Breast epithelium (tissue), 4 donors: Measurements from ENCODE around the gene CLIP2. TPM values are rescaled to one million over a fixed set of nuclear protein-coding genes. Genes with fewer than 3 reads are reported as not detected.

ENCODE experiments used
- DNase-seq, 2 donors: peaks; one replicate each; pipeline ENCODE4 v3.0.0-alpha.2; 2019; ENCODE audit warnings: low spot score in 2 of 2
- H3K27ac ChIP-seq, 2 donors: fragments of 200-600 bp; sonication (generic) in 1 of 2; one replicate each; pipeline ENCODE4 v1.5.1; 2016 to 2019; ENCODE audit warnings: mild to moderate bottlenecking in 1 of 2
- H3K27me3 ChIP-seq, 2 donors: fragments of 200-600 bp; sonication (generic) in 1 of 2; one replicate each; pipeline versions ENCODE4 v1.5.1 to v1.6.0; 2017 to 2019; ENCODE audit warnings: control low read depth in 1 of 2, mild to moderate bottlenecking in 1 of 2
- H3K36me3 ChIP-seq: fragments of 200-600 bp; one replicate; pipeline ENCODE4 v1.5.1; 2019
- H3K4me1 ChIP-seq, 2 donors: fragments of 200-600 bp; sonication (generic); one replicate each; pipeline ENCODE4 v1.5.1; 2016 to 2019; ENCODE audit warnings: control low read depth in 1 of 2
- H3K4me3 ChIP-seq, 3 donors: fragments of 200-600 bp; sonication (generic); 1 replicate in 2 of 3; 2 replicates in 1 of 3; pipeline ENCODE4 v1.5.1; 2016 to 2019; ENCODE audit warnings: mild to moderate bottlenecking in 3 of 3, moderate library complexity in 2 of 3
- H3K9me3 ChIP-seq, 2 donors: fragments of 200-600 bp; sonication (generic) in 1 of 2; one replicate each; pipeline ENCODE4 v1.5.1; 2016 to 2019; ENCODE audit warnings: control low read depth in 1 of 2
- CTCF ChIP-seq, 3 donors: fragments of 450-650 bp; IDR thresholded peaks; one replicate each; pipeline ENCODE4 v1.5.1; 2016 to 2017; ENCODE audit warnings: antibody characterized with exemption in 3 of 3, mild to moderate bottlenecking in 3 of 3, moderate library complexity in 3 of 3
- POLR2A ChIP-seq: fragments of 450-650 bp; IDR thresholded peaks from one replicate; pipeline ENCODE4 v1.6.1; 2016; ENCODE audit warnings: antibody characterized with exemption, mild to moderate bottlenecking, moderate library complexity
- POLR2AphosphoS5 ChIP-seq, 3 donors: sonication (generic); formaldehyde crosslinking; IDR thresholded peaks; one replicate each; pipeline ENCODE4 v1.6.1; 2017; ENCODE audit warnings: antibody characterized with exemption in 3 of 3
- intact Hi-C: fragments of 100-400 bp; cut with DNase I; formaldehyde crosslinking; loops from one replicate; pipeline ENCODE4 v1.15.1; 2023; ENCODE audit warnings: low total_unique reads
- total RNA-seq, 3 donors: library from RNA; depleted of rRNA; stranded (reverse); fragments of >200 nt; gene quantifications; one replicate each; pipeline ENCODE4 v1.1.0, GENCODE V29; 2016

The CLIP2 gene
- total RNA-seq, 3 donors from 2014 or later, result 7.3 to 20.3 (median 13.0) TPM

GRCh38 chr7:74354009-74354408 is 64.8 kb downstream of the CLIP2 start:
- DNase-seq, result no peak
- TF ChIP-seq POLR2A (no peak), POLR2AphosphoS5 (IDR thresholded peaks at IDR 0.05) (no peak), CTCF (IDR thresholded peaks at IDR 0.05) (no peak)
- Histone ChIP-seq H3K4me3 (no peak overlapping the region), H3K4me1 (no peaks in the 10 kb centered on the region), H3K27me3 (no peaks in the 10 kb centered on the region), H3K27ac (no peak overlapping the region), H3K9me3 (peaks cover 13 to 15% of the 10 kb centered on the region in 2 donors), H3K36me3 (no peaks in the 10 kb centered on the region)
- intact Hi-C loops, result loop anchor here (5.0 kb wide), 1 partner anchor 668 kb away; no protein-coding TSS in a partner anchor

GRCh38 chr7:74355091-74355490 is 65.9 kb downstream of the CLIP2 start:
- peaks cover 13 to 15% of the 10 kb centered on the region in 2 donors for H3K9me3 ChIP-seq
- intact Hi-C loops, result no loop called here
- H3K36me3 ChIP-seq, result no peaks in the 10 kb centered on the region
- no peak for DNase-seq
- no peak overlapping the region for H3K4me3 ChIP-seq
- H3K27me3 ChIP-seq, result no peaks in the 10 kb centered on the region
- no peak for TF ChIP-seq CTCF (IDR thresholded peaks at IDR 0.05)
- TF ChIP-seq POLR2AphosphoS5 (IDR thresholded peaks at IDR 0.05), result no peak
- no peak for TF ChIP-seq POLR2A
- no peaks in the 10 kb centered on the region for H3K4me1 ChIP-seq
- H3K27ac ChIP-seq, result no peak overlapping the region

GRCh38 chr7:74356589-74357315 is 67.5 kb downstream of the CLIP2 start:
- intact Hi-C loops, result no loop called here
- no peak for DNase-seq
- Histone ChIP-seq H3K4me3 (no peak overlapping the region), H3K9me3 (peaks cover 13 to 15% of the 10 kb centered on the region in 2 donors), H3K4me1 (no peaks in the 10 kb centered on the region), H3K36me3 (no peaks in the 10 kb centered on the region), H3K27ac (no peak overlapping the region), H3K27me3 (no peaks in the 10 kb centered on the region)
- no peak for TF ChIP-seq POLR2A
- no peak for TF ChIP-seq POLR2AphosphoS5 (IDR thresholded peaks at IDR 0.05)
- no peak for TF ChIP-seq CTCF (IDR thresholded peaks at IDR 0.05)

GRCh38 chr7:74360008-74360407 is 70.8 kb downstream of the CLIP2 start:
- intact Hi-C loops, result no loop called here
- Histone ChIP-seq H3K4me3 (no peak overlapping the region), H3K27ac (no peak overlapping the region), H3K27me3 (no peaks in the 10 kb centered on the region), H3K36me3 (no peaks in the 10 kb centered on the region), H3K9me3 (peaks cover 13 to 15% of the 10 kb centered on the region in 2 donors), H3K4me1 (no peaks in the 10 kb centered on the region)
- DNase-seq, result no peak
- TF ChIP-seq CTCF (IDR thresholded peaks at IDR 0.05) (no peak), POLR2AphosphoS5 (IDR thresholded peaks at IDR 0.05) (no peak), POLR2A (no peak)

GRCh38 chr7:74362266-74362665 is 73.1 kb downstream of the CLIP2 start:
- Histone ChIP-seq H3K27me3 (no peaks in the 10 kb centered on the region), H3K4me1 (no peaks in the 10 kb centered on the region), H3K27ac (no peak overlapping the region), H3K4me3 (no peak overlapping the region), H3K9me3 (peaks cover 0 to under 1% of the 10 kb centered on the region in 2 donors), H3K36me3 (no peaks in the 10 kb centered on the region)
- no peak for DNase-seq
- intact Hi-C loops, result no loop called here
- TF ChIP-seq POLR2AphosphoS5 (IDR thresholded peaks at IDR 0.05) (no peak), CTCF (IDR thresholded peaks at IDR 0.05) (no peak), POLR2A (no peak)
